Measurements from ENCODE around the gene ZBTB20.

The ZBTB20 gene

GRCh38 chr3:114660124-114660523, 487.0 kb downstream of the ZBTB20 start:
- Histone ChIP-seq H3K27ac (ENCODE audit: low read depth in 2 of 2, low read length in 2 of 2) (peak overlapping the region; percentile 18 to 39), H3K9ac (ENCODE audit: low read depth in 1 of 2, low read length in 2 of 2) (no peak overlapping the region), H3K4me1 (ENCODE audit: control insufficient read depth in 2 of 2, insufficient read depth in 2 of 2, low read length in 2 of 2) (no peaks in the 10 kb centered on the region), H3K36me3 (ENCODE audit: control insufficient read depth in 2 of 2, insufficient read depth in 2 of 2, low read length in 2 of 2) (no peaks in the 10 kb centered on the region), H3K27me3 (ENCODE audit: control insufficient read depth in 2 of 2, insufficient read depth in 2 of 2, low read length in 2 of 2) (no peaks in the 10 kb centered on the region), H3K4me3 (ENCODE audit: low read length in 2 of 2) (no peak overlapping the region), H3K9me3 (ENCODE audit: control insufficient read depth in 2 of 2, low read length in 2 of 2) (no peaks in the 10 kb centered on the region)

- Histone ChIP-seq H3K9me3 (ENCODE audit: control insufficient read depth in 2 of 2, low read length in 2 of 2) (no peaks in the 10 kb centered on the region), H3K27me3 (ENCODE audit: control insufficient read depth in 2 of 2, insufficient read depth in 2 of 2, low read length in 2 of 2) (no peaks in the 10 kb centered on the region), H3K36me3 (ENCODE audit: control insufficient read depth in 2 of 2, insufficient read depth in 2 of 2, low read length in 2 of 2) (no peaks in the 10 kb centered on the region), H3K4me3 (ENCODE audit: low read length in 2 of 2) (no peak overlapping the region), H3K9ac (ENCODE audit: low read depth in 1 of 2, low read length in 2 of 2) (no peak overlapping the region), H3K4me1 (ENCODE audit: control insufficient read depth in 2 of 2, insufficient read depth in 2 of 2, low read length in 2 of 2) (no peaks in the 10 kb centered on the region), H3K27ac (ENCODE audit: low read depth in 2 of 2, low read length in 2 of 2) (peak overlapping the region in 1 of 2 donors; percentile 45)
These were observed 487.7 kb downstream of the ZBTB20 start for GRCh38 chr3:114659109-114660061.

DNA sequence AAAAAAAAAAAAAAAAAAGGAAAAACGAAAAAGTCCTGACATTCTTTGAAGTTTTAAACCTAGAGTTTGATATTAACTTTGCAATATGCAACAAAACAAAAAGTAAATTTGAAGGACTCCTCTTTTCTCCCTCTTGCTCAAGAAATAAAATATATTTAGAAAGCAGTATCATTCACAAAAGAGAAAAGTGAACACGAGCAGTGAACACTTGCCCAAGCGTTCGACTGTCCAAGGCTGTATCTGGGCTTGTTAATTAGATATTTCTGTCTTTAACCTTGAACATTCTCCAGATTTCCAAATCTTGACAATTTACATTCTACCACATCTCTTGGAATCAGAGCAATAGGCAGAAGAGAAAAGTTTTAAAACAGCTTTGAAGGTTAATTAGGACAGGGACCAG, 495.5 kb downstream of the ZBTB20 start:
- H3K9ac ChIP-seq (ENCODE audit: low read depth in 1 of 2, low read length in 2 of 2): no peak overlapping the region
- H3K4me3 ChIP-seq (ENCODE audit: low read length in 2 of 2): no peak overlapping the region
- H3K36me3 ChIP-seq (ENCODE audit: control insufficient read depth in 2 of 2, insufficient read depth in 2 of 2, low read length in 2 of 2): no peaks in the 10 kb centered on the region
- no peak overlapping the region for H3K27ac ChIP-seq (ENCODE audit: low read depth in 2 of 2, low read length in 2 of 2)
- H3K4me1 ChIP-seq (ENCODE audit: control insufficient read depth in 2 of 2, insufficient read depth in 2 of 2, low read length in 2 of 2): no peaks in the 10 kb centered on the region
- no peaks in the 10 kb centered on the region for H3K9me3 ChIP-seq (ENCODE audit: control insufficient read depth in 2 of 2, low read length in 2 of 2)
- no peaks in the 10 kb centered on the region for H3K27me3 ChIP-seq (ENCODE audit: control insufficient read depth in 2 of 2, insufficient read depth in 2 of 2, low read length in 2 of 2)

- Histone ChIP-seq H3K4me1 (ENCODE audit: control insufficient read depth in 2 of 2, insufficient read depth in 2 of 2, low read length in 2 of 2) (no peaks in the 10 kb centered on the region), H3K36me3 (ENCODE audit: control insufficient read depth in 2 of 2, insufficient read depth in 2 of 2, low read length in 2 of 2) (no peaks in the 10 kb centered on the region), H3K9ac (ENCODE audit: low read depth in 1 of 2, low read length in 2 of 2) (no peak overlapping the region), H3K9me3 (ENCODE audit: control insufficient read depth in 2 of 2, low read length in 2 of 2) (no peaks in the 10 kb centered on the region), H3K4me3 (ENCODE audit: low read length in 2 of 2) (no peak overlapping the region), H3K27me3 (ENCODE audit: control insufficient read depth in 2 of 2, insufficient read depth in 2 of 2, low read length in 2 of 2) (no peaks in the 10 kb centered on the region), H3K27ac (ENCODE audit: low read depth in 2 of 2, low read length in 2 of 2) (no peak overlapping the region)
These were observed 496.3 kb downstream of the ZBTB20 start for GRCh38 chr3:114650808-114651207.

- H3K9me3 ChIP-seq (ENCODE audit: control insufficient read depth in 2 of 2, low read length in 2 of 2): no peaks in the 10 kb centered on the region
These were observed 497.8 kb downstream of the ZBTB20 start for GRCh38 chr3:114649331-114649730.

DNA sequence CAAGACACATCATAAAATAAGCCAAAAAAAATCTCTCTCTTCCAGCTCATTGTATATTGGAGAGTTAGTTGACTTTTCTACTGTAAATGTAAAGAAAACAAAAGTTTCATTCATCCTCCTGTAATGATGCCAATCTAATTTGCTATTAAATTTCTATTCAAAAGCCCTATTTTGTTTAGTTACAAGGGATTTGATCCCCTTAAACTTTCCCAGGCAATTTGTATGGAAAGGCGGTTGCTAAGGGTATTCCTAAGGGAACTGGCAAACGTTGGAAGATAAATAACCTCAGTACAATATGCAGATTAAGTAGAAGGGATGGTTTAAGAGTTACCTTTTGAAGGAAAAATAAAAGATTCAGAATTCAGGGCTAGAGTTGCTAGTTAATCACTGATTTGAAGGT, 500.6 kb downstream of the ZBTB20 start:
- H3K27me3 ChIP-seq (ENCODE audit: control insufficient read depth in 2 of 2, insufficient read depth in 2 of 2, low read length in 2 of 2): no peaks in the 10 kb centered on the region
- H3K36me3 ChIP-seq (ENCODE audit: control insufficient read depth in 2 of 2, insufficient read depth in 2 of 2, low read length in 2 of 2): no peaks in the 10 kb centered on the region
- H3K27ac ChIP-seq (ENCODE audit: low read depth in 2 of 2, low read length in 2 of 2): no peak overlapping the region
- no peak overlapping the region for H3K4me3 ChIP-seq (ENCODE audit: low read length in 2 of 2)
- no peak overlapping the region for H3K9ac ChIP-seq (ENCODE audit: low read depth in 1 of 2, low read length in 2 of 2)
- no peaks in the 10 kb centered on the region for H3K9me3 ChIP-seq (ENCODE audit: control insufficient read depth in 2 of 2, low read length in 2 of 2)
- H3K4me1 ChIP-seq (ENCODE audit: control insufficient read depth in 2 of 2, insufficient read depth in 2 of 2, low read length in 2 of 2): no peaks in the 10 kb centered on the region

More at GRCh38 chr3:114649331-114649730, 497.8 kb downstream of the ZBTB20 start:
- H3K4me3 ChIP-seq (ENCODE audit: low read length in 2 of 2): no peak overlapping the region
- H3K36me3 ChIP-seq (ENCODE audit: control insufficient read depth in 2 of 2, insufficient read depth in 2 of 2, low read length in 2 of 2): no peaks in the 10 kb centered on the region
- H3K27ac ChIP-seq (ENCODE audit: low read depth in 2 of 2, low read length in 2 of 2): no peak overlapping the region
- no peaks in the 10 kb centered on the region for H3K27me3 ChIP-seq (ENCODE audit: control insufficient read depth in 2 of 2, insufficient read depth in 2 of 2, low read length in 2 of 2)
- H3K9ac ChIP-seq (ENCODE audit: low read depth in 1 of 2, low read length in 2 of 2): no peak overlapping the region
- no peaks in the 10 kb centered on the region for H3K4me1 ChIP-seq (ENCODE audit: control insufficient read depth in 2 of 2, insufficient read depth in 2 of 2, low read length in 2 of 2)

DNA sequence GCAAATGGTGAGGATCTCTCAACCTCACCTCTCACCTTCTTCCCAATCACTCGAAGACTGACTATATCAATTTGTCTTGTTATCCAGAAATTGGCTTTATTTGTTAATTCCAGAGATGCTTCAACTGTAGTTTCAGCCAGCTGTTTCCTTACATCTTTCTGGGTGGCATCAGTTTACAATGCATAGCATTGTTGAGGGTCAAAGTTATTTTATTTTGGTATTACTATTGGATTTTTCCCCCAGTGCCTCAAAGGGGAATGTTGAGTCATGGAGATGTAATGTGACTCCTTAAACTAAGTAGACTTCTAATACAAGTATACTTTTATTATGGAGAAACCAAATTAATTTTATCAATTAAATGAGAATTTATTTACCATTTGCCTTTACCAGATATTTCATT, 501.7 kb downstream of the ZBTB20 start:
- Histone ChIP-seq H3K36me3 (ENCODE audit: control insufficient read depth in 2 of 2, insufficient read depth in 2 of 2, low read length in 2 of 2) (no peaks in the 10 kb centered on the region), H3K4me3 (ENCODE audit: low read length in 2 of 2) (no peak overlapping the region), H3K9me3 (ENCODE audit: control insufficient read depth in 2 of 2, low read length in 2 of 2) (no peaks in the 10 kb centered on the region), H3K27ac (ENCODE audit: low read depth in 2 of 2, low read length in 2 of 2) (no peak overlapping the region), H3K4me1 (ENCODE audit: control insufficient read depth in 2 of 2, insufficient read depth in 2 of 2, low read length in 2 of 2) (no peaks in the 10 kb centered on the region), H3K9ac (ENCODE audit: low read depth in 1 of 2, low read length in 2 of 2) (no peak overlapping the region), H3K27me3 (ENCODE audit: control insufficient read depth in 2 of 2, insufficient read depth in 2 of 2, low read length in 2 of 2) (no peaks in the 10 kb centered on the region)

GRCh38 chr3:114644367-114644766, 502.7 kb downstream of the ZBTB20 start:
- Histone ChIP-seq H3K27me3 (ENCODE audit: control insufficient read depth in 2 of 2, insufficient read depth in 2 of 2, low read length in 2 of 2) (no peaks in the 10 kb centered on the region), H3K27ac (ENCODE audit: low read depth in 2 of 2, low read length in 2 of 2) (no peak overlapping the region), H3K4me3 (ENCODE audit: low read length in 2 of 2) (no peak overlapping the region), H3K36me3 (ENCODE audit: control insufficient read depth in 2 of 2, insufficient read depth in 2 of 2, low read length in 2 of 2) (no peaks in the 10 kb centered on the region), H3K9ac (ENCODE audit: low read depth in 1 of 2, low read length in 2 of 2) (no peak overlapping the region), H3K4me1 (ENCODE audit: control insufficient read depth in 2 of 2, insufficient read depth in 2 of 2, low read length in 2 of 2) (no peaks in the 10 kb centered on the region), H3K9me3 (ENCODE audit: control insufficient read depth in 2 of 2, low read length in 2 of 2) (no peaks in the 10 kb centered on the region)

GRCh38 chr3:114642951-114643741, 503.9 kb downstream of the ZBTB20 start:
- Histone ChIP-seq H3K27me3 (ENCODE audit: control insufficient read depth in 2 of 2, insufficient read depth in 2 of 2, low read length in 2 of 2) (no peaks in the 10 kb centered on the region), H3K27ac (ENCODE audit: low read depth in 2 of 2, low read length in 2 of 2) (no peak overlapping the region), H3K36me3 (ENCODE audit: control insufficient read depth in 2 of 2, insufficient read depth in 2 of 2, low read length in 2 of 2) (no peaks in the 10 kb centered on the region), H3K4me1 (ENCODE audit: control insufficient read depth in 2 of 2, insufficient read depth in 2 of 2, low read length in 2 of 2) (no peaks in the 10 kb centered on the region), H3K4me3 (ENCODE audit: low read length in 2 of 2) (no peak overlapping the region), H3K9me3 (ENCODE audit: control insufficient read depth in 2 of 2, low read length in 2 of 2) (no peaks in the 10 kb centered on the region), H3K9ac (ENCODE audit: low read depth in 1 of 2, low read length in 2 of 2) (no peak overlapping the region)

GRCh38 chr3:114640126-114640525, 507.0 kb downstream of the ZBTB20 start:
- peaks cover 0 to 5% of the 10 kb centered on the region in 2 donors for H3K9me3 ChIP-seq (ENCODE audit: control insufficient read depth in 2 of 2, low read length in 2 of 2)
- H3K9ac ChIP-seq (ENCODE audit: low read depth in 1 of 2, low read length in 2 of 2): no peak overlapping the region
- no peaks in the 10 kb centered on the region for H3K4me1 ChIP-seq (ENCODE audit: control insufficient read depth in 2 of 2, insufficient read depth in 2 of 2, low read length in 2 of 2)
- no peak overlapping the region for H3K27ac ChIP-seq (ENCODE audit: low read depth in 2 of 2, low read length in 2 of 2)
- no peak overlapping the region for H3K4me3 ChIP-seq (ENCODE audit: low read length in 2 of 2)
- no peaks in the 10 kb centered on the region for H3K36me3 ChIP-seq (ENCODE audit: control insufficient read depth in 2 of 2, insufficient read depth in 2 of 2, low read length in 2 of 2)
- H3K27me3 ChIP-seq (ENCODE audit: control insufficient read depth in 2 of 2, insufficient read depth in 2 of 2, low read length in 2 of 2): no peaks in the 10 kb centered on the region

Measured in mucosa of rectum (tissue), 2 donors.